Fibroblast of lung (primary cell): ENCODE results near the gene FBLN2.

Source experiments
- EZH2 ChIP-seq: IDR thresholded peaks from 2 replicates; pipeline ENCODE4 v1.5.1; 2012; ENCODE audit warnings: low read length, control low read depth, mild to moderate bottlenecking; ENCODE audit errors: missing control alignments
- TF ChIP-seq, protein P1 (sequence below), 2 donors: IDR thresholded peaks in 1 of 2; conservative IDR thresholded peaks in 1 of 2; 1 replicate in 1 of 2; 2 replicates in 1 of 2; pipeline ENCODE4 v1.5.1; 2011 to 2012; ENCODE audit warnings: low read length in 2 of 2, control low read depth in 1 of 2, inconsistent platforms in 1 of 2, low read depth in 1 of 2, mild to moderate bottlenecking in 1 of 2

DNA sequence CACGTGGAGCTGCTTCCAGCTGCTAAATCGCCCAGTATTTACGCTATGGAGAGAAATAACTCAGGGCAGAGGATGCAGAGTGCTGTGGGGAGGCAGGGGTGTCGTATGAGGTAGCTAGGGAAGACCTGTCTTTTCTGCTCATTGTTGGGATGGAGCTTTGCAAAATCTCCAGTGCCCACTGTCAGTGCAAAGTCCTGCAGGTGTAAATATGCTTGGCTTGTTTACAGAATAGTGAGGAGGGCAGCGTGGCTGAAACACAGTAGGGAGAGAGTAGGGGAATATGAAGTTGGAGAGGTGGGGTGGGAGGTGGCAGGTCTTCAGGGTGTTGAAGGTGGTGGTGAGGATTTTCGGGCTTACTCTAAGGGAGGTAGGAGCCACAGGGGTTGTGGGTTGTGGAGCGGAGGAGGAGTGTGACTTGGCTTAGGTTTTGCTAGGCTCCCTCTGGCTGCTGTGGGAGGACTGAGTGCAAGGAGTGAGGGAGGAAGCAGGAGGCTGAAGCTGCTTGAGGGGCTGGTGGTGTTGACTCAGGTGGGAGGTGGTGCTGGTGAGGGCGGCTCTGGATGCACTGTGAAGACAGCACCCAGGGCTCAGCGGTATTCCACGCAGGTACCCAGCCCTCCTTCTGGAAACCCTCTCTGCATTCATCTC, 125.7 kb downstream of the FBLN2 start:
- TF ChIP-seq, protein P1, sequence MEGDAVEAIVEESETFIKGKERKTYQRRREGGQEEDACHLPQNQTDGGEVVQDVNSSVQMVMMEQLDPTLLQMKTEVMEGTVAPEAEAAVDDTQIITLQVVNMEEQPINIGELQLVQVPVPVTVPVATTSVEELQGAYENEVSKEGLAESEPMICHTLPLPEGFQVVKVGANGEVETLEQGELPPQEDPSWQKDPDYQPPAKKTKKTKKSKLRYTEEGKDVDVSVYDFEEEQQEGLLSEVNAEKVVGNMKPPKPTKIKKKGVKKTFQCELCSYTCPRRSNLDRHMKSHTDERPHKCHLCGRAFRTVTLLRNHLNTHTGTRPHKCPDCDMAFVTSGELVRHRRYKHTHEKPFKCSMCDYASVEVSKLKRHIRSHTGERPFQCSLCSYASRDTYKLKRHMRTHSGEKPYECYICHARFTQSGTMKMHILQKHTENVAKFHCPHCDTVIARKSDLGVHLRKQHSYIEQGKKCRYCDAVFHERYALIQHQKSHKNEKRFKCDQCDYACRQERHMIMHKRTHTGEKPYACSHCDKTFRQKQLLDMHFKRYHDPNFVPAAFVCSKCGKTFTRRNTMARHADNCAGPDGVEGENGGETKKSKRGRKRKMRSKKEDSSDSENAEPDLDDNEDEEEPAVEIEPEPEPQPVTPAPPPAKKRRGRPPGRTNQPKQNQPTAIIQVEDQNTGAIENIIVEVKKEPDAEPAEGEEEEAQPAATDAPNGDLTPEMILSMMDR (conservative IDR thresholded peaks at IDR 0.05 in 1 of 2, IDR thresholded peaks at IDR 0.05 in 1 of 2; ENCODE audit: low read depth in 1 of 2, low read length in 2 of 2), result no peak
- no peak for TF ChIP-seq EZH2
